Tibial nerve (tissue), 4 donors: ENCODE data around the gene CSNK1G2. TPM values are rescaled to one million over a fixed set of nuclear protein-coding genes. Genes with fewer than 3 reads are reported as not detected.

Experiments used
- DNase-seq, 2 donors: peaks; one replicate each; pipeline ENCODE4 v3.0.0-alpha.2; 2019; ENCODE audit warnings: low spot score in 2 of 2
- H3K27ac ChIP-seq, 4 donors: fragments of 200-600 bp; sonication (generic) in 3 of 4; one replicate each; pipeline ENCODE4 v1.5.1; 2017 to 2019; ENCODE audit warnings: mild to moderate bottlenecking in 1 of 4
- H3K27me3 ChIP-seq, 2 donors: fragments of 200-600 bp; sonication (generic) in 1 of 2; one replicate each; pipeline versions ENCODE4 v1.5.1 to v1.6.0; 2017 to 2019
- H3K36me3 ChIP-seq, 3 donors: fragments of 200-600 bp; sonication (generic); one replicate each; pipeline ENCODE4 v1.5.1; 2018 to 2019
- H3K4me1 ChIP-seq, 4 donors: fragments of 200-600 bp; sonication (generic) in 3 of 4; one replicate each; pipeline ENCODE4 v1.5.1; 2017 to 2019
- H3K4me3 ChIP-seq, 4 donors: fragments of 200-600 bp; sonication (generic) in 3 of 4; one replicate each; pipeline ENCODE4 v1.5.1; 2017 to 2019; ENCODE audit warnings: mild to moderate bottlenecking in 1 of 4, moderate library complexity in 1 of 4
- H3K9me3 ChIP-seq, 4 donors: fragments of 200-600 bp; sonication (generic) in 3 of 4; one replicate each; pipeline ENCODE4 v1.5.1; 2017 to 2019
- EP300 ChIP-seq, 2 donors: sonication (generic); formaldehyde crosslinking; IDR thresholded peaks; one replicate each; pipeline ENCODE4 v1.6.1; 2017; ENCODE audit warnings: antibody characterized with exemption in 2 of 2, mild to moderate bottlenecking in 1 of 2
- POLR2A ChIP-seq, 2 donors: fragments of 450-650 bp; IDR thresholded peaks; one replicate each; pipeline ENCODE4 v1.6.1; 2017; ENCODE audit warnings: antibody characterized with exemption in 2 of 2, mild to moderate bottlenecking in 2 of 2, moderate library complexity in 2 of 2
- WGBS, 2 donors: methylation state at CpG; one replicate each; pipeline ENCODE4 v1.1.5; 2018; 5-methylcytosine and 5-hydroxymethylcytosine counted together
- total RNA-seq, 4 donors: library from RNA; depleted of rRNA; stranded (reverse); fragments of >200 nt; gene quantifications; one replicate each; pipeline ENCODE4 v1.1.0, GENCODE V29; 2016
- TF ChIP-seq, protein P1 (sequence below), 5 experiments: fragments of 200-600 bp in 3 of 5; fragments of 450-650 bp in 2 of 5; sonication (generic) in 3 of 5; IDR thresholded peaks; one replicate each; pipeline ENCODE4 v1.5.1; 2016 to 2019; ENCODE audit warnings: antibody characterized with exemption in 5 of 5, mild to moderate bottlenecking in 3 of 5, moderate library complexity in 2 of 5

Gene CSNK1G2
- total RNA-seq, 4 donors from 2014 or later = 38.9 to 132 (median 55.6) TPM

DNA sequence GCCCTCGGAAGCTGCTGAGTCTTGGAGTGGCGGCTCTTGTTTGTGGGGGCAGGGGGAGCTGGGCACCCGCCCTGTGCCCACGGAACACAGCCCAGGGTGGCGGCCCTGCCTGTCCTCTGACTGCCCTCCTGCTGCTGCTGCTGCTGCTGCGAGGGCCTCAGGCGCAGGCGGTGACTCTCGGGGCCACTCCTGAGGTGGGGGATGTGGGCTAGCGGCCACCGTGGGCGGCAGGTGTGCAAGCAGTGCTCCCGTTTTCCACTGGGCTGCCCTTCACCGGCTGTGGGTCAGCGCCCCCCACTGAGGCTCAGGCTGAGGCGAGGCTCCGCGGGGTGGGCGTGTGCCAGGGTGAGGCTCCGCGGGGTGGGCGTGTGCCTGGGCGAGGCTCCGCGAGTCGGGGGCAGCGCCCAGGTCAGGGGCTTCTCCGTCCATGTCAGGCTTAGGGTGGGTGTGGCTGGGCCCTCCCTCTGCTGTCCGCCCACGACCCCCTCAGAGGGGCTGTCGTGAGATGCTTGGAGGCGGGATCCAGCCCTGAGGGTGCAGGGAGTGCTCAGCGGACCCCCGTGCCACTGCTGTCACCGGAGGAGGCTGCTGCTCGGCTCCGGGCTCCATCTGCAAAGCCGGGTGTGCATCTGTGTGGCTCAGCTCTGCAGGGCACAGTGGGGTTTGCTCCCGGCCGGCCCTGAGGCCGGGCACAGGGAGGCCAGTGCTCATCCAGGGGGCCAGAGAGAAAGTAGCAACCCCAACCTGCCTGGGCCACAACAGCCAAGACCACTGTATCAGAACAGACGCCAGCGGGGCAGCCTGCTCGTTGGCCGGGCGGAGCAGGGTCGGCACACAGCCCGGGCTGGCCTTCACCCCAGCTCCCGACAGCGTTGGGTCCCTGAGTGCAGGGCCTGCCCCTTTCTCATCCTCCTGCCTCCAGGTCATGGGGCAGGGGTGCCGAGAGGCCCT lies 14.5 kb downstream of the CSNK1G2 start:
- no peaks in the 10 kb centered on the region for H3K27me3 ChIP-seq
- H3K27ac ChIP-seq = peak overlapping the region in 1 of 4 donors; percentile 33
- 65 to 77% methylated on average over 18 to 25 of the region's 51 CpGs for WGBS, 2 donors
- TF ChIP-seq EP300 (IDR thresholded peaks at IDR 0.05) (no peak), POLR2A (IDR thresholded peaks at IDR 0.05) (no peak)
- TF ChIP-seq, protein P1, sequence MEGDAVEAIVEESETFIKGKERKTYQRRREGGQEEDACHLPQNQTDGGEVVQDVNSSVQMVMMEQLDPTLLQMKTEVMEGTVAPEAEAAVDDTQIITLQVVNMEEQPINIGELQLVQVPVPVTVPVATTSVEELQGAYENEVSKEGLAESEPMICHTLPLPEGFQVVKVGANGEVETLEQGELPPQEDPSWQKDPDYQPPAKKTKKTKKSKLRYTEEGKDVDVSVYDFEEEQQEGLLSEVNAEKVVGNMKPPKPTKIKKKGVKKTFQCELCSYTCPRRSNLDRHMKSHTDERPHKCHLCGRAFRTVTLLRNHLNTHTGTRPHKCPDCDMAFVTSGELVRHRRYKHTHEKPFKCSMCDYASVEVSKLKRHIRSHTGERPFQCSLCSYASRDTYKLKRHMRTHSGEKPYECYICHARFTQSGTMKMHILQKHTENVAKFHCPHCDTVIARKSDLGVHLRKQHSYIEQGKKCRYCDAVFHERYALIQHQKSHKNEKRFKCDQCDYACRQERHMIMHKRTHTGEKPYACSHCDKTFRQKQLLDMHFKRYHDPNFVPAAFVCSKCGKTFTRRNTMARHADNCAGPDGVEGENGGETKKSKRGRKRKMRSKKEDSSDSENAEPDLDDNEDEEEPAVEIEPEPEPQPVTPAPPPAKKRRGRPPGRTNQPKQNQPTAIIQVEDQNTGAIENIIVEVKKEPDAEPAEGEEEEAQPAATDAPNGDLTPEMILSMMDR (IDR thresholded peaks at IDR 0.05) = no peak
- no peak overlapping the region for H3K4me3 ChIP-seq
- peaks cover 0 to 33% (median 4%) of the 10 kb centered on the region in 3 donors for H3K36me3 ChIP-seq
- no peak for DNase-seq
- peaks cover 0 to 39% (median 3%) of the 10 kb centered on the region in 4 donors for H3K4me1 ChIP-seq
- H3K9me3 ChIP-seq = no peaks in the 10 kb centered on the region

- H3K4me3 ChIP-seq = no peak overlapping the region
- 88 to 92% methylated on average over 8 of the region's 12 CpGs for WGBS, 2 donors
- H3K36me3 ChIP-seq = peaks cover 0 to 40% (median 4%) of the 10 kb centered on the region in 3 donors
- H3K4me1 ChIP-seq = peaks cover 0 to 39% (median 3%) of the 10 kb centered on the region in 4 donors
- no peak for DNase-seq
- TF ChIP-seq POLR2A (IDR thresholded peaks at IDR 0.05) = no peak
- TF ChIP-seq, protein P1 (IDR thresholded peaks at IDR 0.05) = no peak
- H3K27ac ChIP-seq = no peak overlapping the region
- no peaks in the 10 kb centered on the region for H3K27me3 ChIP-seq
- no peaks in the 10 kb centered on the region for H3K9me3 ChIP-seq
Observed at GRCh38 chr19:1956122-1956494, 15.1 kb downstream of the CSNK1G2 start.

DNA sequence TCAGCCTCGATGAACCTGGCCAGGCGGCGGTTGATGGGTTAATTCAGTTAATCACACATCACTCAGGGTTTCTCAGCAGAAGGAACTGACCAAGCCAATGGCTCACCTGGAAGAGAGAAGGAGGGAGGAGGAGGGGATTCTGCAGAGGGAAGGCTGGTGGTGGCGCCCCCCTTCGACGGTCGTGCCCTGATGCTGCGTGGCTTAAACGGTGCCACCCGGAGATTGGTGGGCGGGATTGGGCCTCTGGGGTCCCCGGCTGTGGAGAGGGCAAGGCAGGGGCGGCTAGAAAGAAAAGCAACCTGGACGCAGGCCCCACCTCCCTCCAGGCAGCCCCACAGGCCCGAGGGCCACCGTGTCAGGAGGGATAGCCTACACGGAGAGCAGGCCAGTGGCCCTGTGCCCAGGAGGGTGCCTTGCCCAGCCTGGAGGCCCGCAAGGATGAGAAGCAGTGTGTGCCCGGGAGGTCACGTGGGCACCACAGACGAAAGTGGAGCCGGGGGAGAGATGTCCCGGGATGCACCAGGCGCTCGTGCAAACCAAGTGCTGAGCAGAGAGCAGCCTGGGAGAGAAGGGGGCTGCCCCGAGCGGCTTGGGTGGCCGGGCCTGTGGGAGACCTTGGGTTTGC lies 16.0 kb downstream of the CSNK1G2 start:
- DNase-seq = no peak
- WGBS, 2 donors = 56 to 67% methylated on average over 23 to 28 of the region's 28 CpGs
- peak overlapping the region in 1 of 4 donors; percentile 45 for H3K27ac ChIP-seq

GRCh38 chr19:1957562-1958248 lies 16.7 kb downstream of the CSNK1G2 start:
- no peak for DNase-seq
- TF ChIP-seq POLR2A (IDR thresholded peaks at IDR 0.05) (no peak), EP300 (IDR thresholded peaks at IDR 0.05) (no peak)
- TF ChIP-seq, protein P1 (IDR thresholded peaks at IDR 0.05) = no peak
- WGBS, 2 donors = 49 to 80% methylated on average over 14 to 40 of the region's 40 CpGs
- Histone ChIP-seq H3K27me3 (no peaks in the 10 kb centered on the region), H3K4me3 (no peak overlapping the region), H3K36me3 (peaks cover 0 to 42% (median 0%) of the 10 kb centered on the region in 3 donors), H3K4me1 (peaks cover 0 to 37% (median 3%) of the 10 kb centered on the region in 4 donors), H3K9me3 (no peaks in the 10 kb centered on the region), H3K27ac (peak overlapping the region in 1 of 4 donors; percentile 45)

More for the DNA sequence above, 16.0 kb downstream of the CSNK1G2 start:
- H3K36me3 ChIP-seq = peaks cover 0 to 42% (median 3%) of the 10 kb centered on the region in 3 donors
- H3K27me3 ChIP-seq = no peaks in the 10 kb centered on the region
- H3K4me1 ChIP-seq = peaks cover 0 to 39% (median 3%) of the 10 kb centered on the region in 4 donors
- no peak overlapping the region for H3K4me3 ChIP-seq
- TF ChIP-seq EP300 (IDR thresholded peaks at IDR 0.05) (no peak), POLR2A (IDR thresholded peaks at IDR 0.05) (no peak)
- TF ChIP-seq, protein P1 (IDR thresholded peaks at IDR 0.05) = no peak
- no peaks in the 10 kb centered on the region for H3K9me3 ChIP-seq
